Measurements from ENCODE around the gene FCMR. TPM values are rescaled to one million over a fixed set of nuclear protein-coding genes. Genes with fewer than 3 reads are reported as not detected.

Gene FCMR
- polyA plus RNA-seq, 3 donors: 1.9 to 3.0 (median 2.2) TPM

- 100% methylated on average over 1 of the region's 8 CpGs for WGBS (ENCODE audit: insufficient coverage)
- Mint-ChIP-seq H3K9me3 (peaks cover 0 to 6% (median 0%) of the 10 kb centered on the region in 7 donors), H3K27ac (peak overlapping the region in 1 of 7 donors; percentile 16), H3K4me3 (no peak overlapping the region), H3K4me1 (peaks cover 35% of the 10 kb centered on the region), H3K27me3 (ENCODE audit: low read depth in 3 of 3) (peaks cover 6 to 9% (median 7%) of the 10 kb centered on the region in 3 donors), H3K36me3 (peaks cover 0 to 4% of the 10 kb centered on the region in 2 donors)
- H3K27ac ChIP-seq (ENCODE audit: low read depth in 1 of 2, low read length in 2 of 2): no peak overlapping the region
- no peaks in the 10 kb centered on the region for H3K27me3 ChIP-seq (ENCODE audit: control insufficient read depth in 2 of 2, insufficient read depth in 2 of 2, low read length in 2 of 2)
- H3K4me3 ChIP-seq (replicated peaks in 1 of 3; ENCODE audit: low read depth in 2 of 3, low read length in 3 of 3): no peak overlapping the region
- no peak overlapping the region for H3K9ac ChIP-seq (ENCODE audit: insufficient read depth, low read length, poor library complexity, severe bottlenecking)
- no peak for TF ChIP-seq CTCF (IDR thresholded peaks at IDR 0.05)
- no peaks in the 10 kb centered on the region for H4K20me1 ChIP-seq (ENCODE audit: insufficient read depth, low read length)
- peaks cover 25 to 39% of the 10 kb centered on the region in 2 donors for H3K4me1 ChIP-seq (ENCODE audit: control insufficient read depth in 1 of 2, insufficient read depth in 2 of 2, low read length in 2 of 2)
- H3K9me3 ChIP-seq (replicated peaks in 1 of 2; ENCODE audit: control insufficient read depth in 1 of 2, insufficient read depth in 1 of 2, low read length in 2 of 2): no peaks in the 10 kb centered on the region
- H2AFZ ChIP-seq (ENCODE audit: insufficient read depth, low read depth, low read length, poor library complexity, severe bottlenecking): no peak overlapping the region
- no peaks in the 10 kb centered on the region for H3K79me2 ChIP-seq (ENCODE audit: insufficient read depth, low read length)
- no peaks in the 10 kb centered on the region for H3K36me3 ChIP-seq (replicated peaks in 1 of 2; ENCODE audit: control insufficient read depth in 1 of 2, insufficient read depth in 2 of 2, low read length in 2 of 2)
- no peak for DNase-seq
- intact Hi-C loops (cut with micrococcal nuclease): no loop called here
- H3K4me2 ChIP-seq (replicated peaks; ENCODE audit: extremely low read depth, low read length, poor library complexity, severe bottlenecking): no peak overlapping the region
These were observed 10.4 kb upstream of the FCMR start for GRCh38 chr1:206932177-206932576.

- Histone ChIP-seq H3K9ac (ENCODE audit: insufficient read depth, low read length, poor library complexity, severe bottlenecking) (no peak overlapping the region), H3K4me1 (ENCODE audit: control insufficient read depth in 1 of 2, insufficient read depth in 2 of 2, low read length in 2 of 2) (peaks cover 27 to 43% of the 10 kb centered on the region in 2 donors), H2AFZ (ENCODE audit: insufficient read depth, low read depth, low read length, poor library complexity, severe bottlenecking) (no peak overlapping the region), H3K79me2 (ENCODE audit: insufficient read depth, low read length) (no peaks in the 10 kb centered on the region), H3K4me2 (replicated peaks; ENCODE audit: extremely low read depth, low read length, poor library complexity, severe bottlenecking) (no peak overlapping the region), H3K4me3 (replicated peaks in 1 of 3; ENCODE audit: low read depth in 2 of 3, low read length in 3 of 3) (no peak overlapping the region), H3K27me3 (ENCODE audit: control insufficient read depth in 2 of 2, insufficient read depth in 2 of 2, low read length in 2 of 2) (no peaks in the 10 kb centered on the region), H3K36me3 (replicated peaks in 1 of 2; ENCODE audit: control insufficient read depth in 1 of 2, insufficient read depth in 2 of 2, low read length in 2 of 2) (no peaks in the 10 kb centered on the region), H3K27ac (ENCODE audit: low read depth in 1 of 2, low read length in 2 of 2) (no peak overlapping the region), H4K20me1 (ENCODE audit: insufficient read depth, low read length) (no peaks in the 10 kb centered on the region), H3K9me3 (replicated peaks in 1 of 2; ENCODE audit: control insufficient read depth in 1 of 2, insufficient read depth in 1 of 2, low read length in 2 of 2) (no peaks in the 10 kb centered on the region)
- WGBS (ENCODE audit: insufficient coverage): 91% methylated on average over 4 of the region's 6 CpGs
- intact Hi-C loops (cut with micrococcal nuclease): no loop called here
- Mint-ChIP-seq H3K9me3 (peaks cover 0 to 6% (median 0%) of the 10 kb centered on the region in 7 donors), H3K4me1 (peaks cover 36% of the 10 kb centered on the region), H3K4me3 (no peak overlapping the region), H3K36me3 (peaks cover 0 to 4% of the 10 kb centered on the region in 2 donors), H3K27me3 (ENCODE audit: low read depth in 3 of 3) (peaks cover 6 to 7% (median 7%) of the 10 kb centered on the region in 3 donors), H3K27ac (peak overlapping the region in 3 of 7 donors; percentile 16 to 91 (median 73))
- TF ChIP-seq CTCF (IDR thresholded peaks at IDR 0.05): no peak
- DNase-seq: no peak
These were observed 10.0 kb upstream of the FCMR start for GRCh38 chr1:206931709-206932108.

All from CD14-positive monocyte (primary cell).